Stimulated activated CD4-positive, alpha-beta T cell treated with anti-CD3 and anti-CD28 coated beads, Interleukin-1b, Interleukin-23, amount 100 ng/mL, for 1 hour (primary cell): ENCODE data around the gene RNF166.

Source experiments
- DNase-seq, 2 donors: peaks; one replicate each; pipeline ENCODE4 v3.0.0-alpha.2; 2020; ENCODE audit warnings: low read depth in 2 of 2

Gene RNF166

GRCh38 chr16:88706229-88706964, at the start of gene RNF166, which contains the start of gene CTU2:
Gene RNF166 (minus strand): TSS chr16:88706408. CDS start chr16:88706325, 83 bp downstream.
Gene CTU2 (plus strand): TSS chr16:88706503. CDS start chr16:88706531, 28 bp downstream.
- DNase-seq = peak; percentile 74 to 90

GRCh38 chr16:88754912-88755744, 48.9 kb upstream of the RNF166 start:
- no peak for DNase-seq

GRCh38 chr16:88754109-88754911, 48.1 kb upstream of the RNF166 start:
- DNase-seq = no peak

DNA sequence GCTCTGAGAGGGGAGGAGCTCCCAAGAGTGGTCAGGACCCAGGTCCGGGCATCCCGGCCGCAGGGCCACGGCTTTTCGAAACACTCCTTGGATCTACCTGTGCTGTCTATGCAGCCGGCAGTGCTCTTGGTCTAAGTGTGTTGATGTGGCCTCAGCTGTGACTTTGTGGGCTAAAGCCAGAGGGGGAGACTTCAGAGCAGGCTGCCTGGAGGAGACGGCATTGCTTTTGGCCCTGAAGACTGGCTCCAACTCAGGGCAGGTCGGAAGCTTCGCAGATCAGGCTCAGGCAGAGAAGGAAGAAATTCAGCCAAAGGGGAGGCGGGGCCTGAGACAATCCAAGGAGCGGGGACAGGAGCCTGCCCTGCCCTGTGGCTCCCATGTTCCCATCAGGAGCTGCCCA, 47.4 kb upstream of the RNF166 start:
- DNase-seq = no peak

DNA sequence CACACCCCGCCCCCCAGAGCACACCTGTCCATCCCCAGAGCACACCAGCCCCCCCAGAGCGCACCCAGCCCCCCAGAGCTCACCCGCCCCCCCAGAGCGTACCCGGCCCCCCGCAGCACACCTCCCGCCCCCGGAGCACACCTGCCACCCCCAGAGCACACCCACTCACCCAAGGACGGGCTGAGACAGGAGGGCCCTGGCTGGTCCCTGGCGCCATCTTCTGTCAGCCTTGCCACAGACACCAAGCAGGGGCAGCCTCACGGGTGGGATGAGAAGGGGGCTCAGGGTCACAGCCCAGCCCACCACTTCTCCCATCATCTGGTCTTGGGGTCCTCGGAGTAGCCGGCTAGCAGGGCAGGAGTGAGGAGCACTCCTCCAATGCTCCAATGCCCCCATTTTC, 47.0 kb upstream of the RNF166 start:
- no peak for DNase-seq

DNA sequence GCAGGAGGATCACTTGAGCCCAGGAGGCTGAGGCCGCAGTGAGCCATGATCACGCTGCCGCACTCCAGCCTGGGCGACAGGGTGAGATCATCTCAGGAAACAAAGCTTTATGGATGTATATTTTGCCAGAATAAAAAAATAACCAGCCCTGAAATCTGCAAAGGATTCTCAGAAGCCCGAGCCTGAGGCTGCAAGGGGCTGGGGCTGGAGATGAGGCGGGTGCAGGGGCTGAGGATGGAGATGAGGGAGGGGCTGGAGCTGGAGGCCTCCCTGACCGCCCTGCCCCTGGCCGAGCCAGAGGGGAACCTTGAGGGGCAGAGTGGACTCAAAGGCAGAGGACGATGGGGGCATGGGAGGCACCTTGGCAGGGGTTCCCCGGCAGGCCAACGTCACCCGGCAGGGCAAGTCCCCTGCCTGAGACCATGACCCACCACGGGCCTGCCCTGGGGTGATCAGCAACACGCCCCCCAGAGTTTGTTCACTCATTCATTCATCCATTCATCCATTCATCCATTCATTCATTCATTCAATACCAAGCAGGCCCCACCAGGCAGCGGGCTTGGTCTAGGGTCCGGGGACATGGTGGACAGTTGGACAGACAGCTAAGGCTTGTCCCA, 46.3 kb upstream of the RNF166 start:
- DNase-seq = no peak

- no peak for DNase-seq
Measured at GRCh38 chr16:88750854-88751253, 44.6 kb upstream of the RNF166 start.

GRCh38 chr16:88749358-88749757, 43.1 kb upstream of the RNF166 start:
- DNase-seq = no peak

GRCh38 chr16:88748364-88748763, 42.2 kb upstream of the RNF166 start:
- no peak for DNase-seq

DNA sequence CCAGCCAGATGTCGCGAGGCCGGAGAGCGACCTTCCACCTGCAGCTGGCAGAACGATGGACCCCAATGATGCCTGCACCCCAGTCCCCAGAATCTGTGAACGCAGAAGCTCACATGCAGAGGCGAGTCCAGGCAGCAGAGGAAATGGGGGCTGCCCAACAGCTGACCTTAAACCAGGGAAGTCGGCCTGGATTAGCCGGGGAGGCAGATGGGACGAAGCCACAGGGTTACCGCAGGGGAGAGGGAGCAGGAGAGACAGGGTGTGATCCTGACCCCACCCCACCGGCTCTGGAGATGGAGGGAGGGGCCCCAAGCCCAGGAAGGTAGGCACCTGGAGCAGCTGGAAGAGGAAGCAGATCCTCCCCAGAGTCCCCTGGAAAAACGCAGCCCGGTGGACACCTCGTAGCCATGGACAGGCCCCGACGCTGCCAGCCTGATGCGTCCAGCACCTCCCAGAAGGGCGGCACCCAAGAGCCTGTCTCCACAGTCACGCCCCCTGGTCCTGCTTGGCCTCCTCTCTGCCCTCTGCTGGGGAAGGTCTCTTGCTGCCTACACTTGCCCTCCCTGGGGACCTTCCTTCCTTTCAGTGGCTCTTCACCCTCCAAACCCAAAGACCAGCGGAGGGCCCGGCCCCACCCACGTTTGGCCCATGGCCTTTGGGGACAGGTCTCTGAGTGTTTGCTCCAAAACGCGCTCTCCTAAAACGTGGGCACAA, 41.5 kb upstream of the RNF166 start:
- no peak for DNase-seq

DNA sequence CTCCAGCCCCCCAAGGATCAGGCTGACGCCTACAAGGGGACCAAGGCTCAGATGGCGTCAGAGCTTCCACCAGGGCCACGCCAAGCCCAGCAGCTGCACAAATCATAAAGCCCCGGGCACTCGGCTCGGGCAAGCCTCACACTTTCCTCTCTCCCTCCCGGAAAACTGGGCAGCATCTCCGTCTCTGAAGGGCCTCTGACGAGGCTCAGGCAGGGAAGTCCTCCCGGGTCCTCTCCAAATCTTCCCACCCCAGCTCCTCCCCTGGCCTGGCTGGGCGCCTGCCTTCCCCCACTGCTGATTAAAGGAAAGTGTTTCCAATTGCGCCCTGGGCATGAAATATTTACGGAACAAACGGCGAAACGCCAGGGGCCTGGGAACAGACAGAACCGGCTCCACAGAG, 40.3 kb upstream of the RNF166 start:
- no peak for DNase-seq

DNA sequence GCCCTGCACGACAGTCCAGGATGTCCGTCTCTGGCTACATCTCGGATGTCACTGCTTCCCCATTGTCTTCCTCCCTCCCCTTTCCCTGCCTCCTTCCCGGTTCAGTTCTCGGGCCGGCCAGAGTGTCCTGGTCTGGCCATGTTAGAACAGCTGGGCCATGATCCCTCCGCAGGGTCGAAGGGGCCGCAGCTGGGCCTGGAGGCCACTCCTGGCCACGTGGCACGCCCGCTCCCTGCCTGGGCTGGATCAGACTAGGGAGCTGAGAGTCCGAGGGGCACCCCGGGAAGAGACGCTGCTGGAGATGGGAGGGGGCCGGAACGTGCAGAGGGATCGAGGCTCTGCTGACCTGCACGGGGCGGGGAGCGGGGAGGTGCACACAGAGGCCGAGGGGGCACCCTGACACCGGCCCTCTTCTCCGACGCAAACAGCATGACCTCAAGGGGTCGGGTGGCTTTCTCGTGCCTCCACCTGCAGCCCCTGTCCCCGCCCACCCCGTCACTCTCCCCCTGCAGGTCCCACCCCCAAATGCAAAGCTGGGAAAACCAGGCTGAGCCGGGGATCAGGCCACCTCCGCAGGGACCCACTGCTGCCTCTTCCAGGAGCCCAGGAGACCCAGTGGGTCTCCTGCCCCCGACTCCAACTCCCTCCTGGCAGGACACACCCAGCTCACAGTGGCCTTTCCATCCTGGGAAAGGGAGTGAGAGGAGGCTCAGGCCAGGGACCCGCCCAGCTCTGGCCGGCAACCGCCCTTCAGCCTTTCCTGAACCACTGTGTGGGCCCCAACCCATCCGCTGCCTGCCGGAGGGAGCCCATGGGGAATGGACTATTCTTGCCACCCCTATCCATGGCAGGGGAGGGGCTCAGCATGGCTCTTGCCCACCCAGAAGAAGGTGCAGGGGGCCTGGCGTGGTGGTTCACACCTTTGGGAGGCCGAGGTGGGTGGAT, 38.6 kb upstream of the RNF166 start:
- DNase-seq = no peak

GRCh38 chr16:88743693-88744576, 37.7 kb upstream of the RNF166 start:
- DNase-seq = peak; percentile 54 to 69

DNA sequence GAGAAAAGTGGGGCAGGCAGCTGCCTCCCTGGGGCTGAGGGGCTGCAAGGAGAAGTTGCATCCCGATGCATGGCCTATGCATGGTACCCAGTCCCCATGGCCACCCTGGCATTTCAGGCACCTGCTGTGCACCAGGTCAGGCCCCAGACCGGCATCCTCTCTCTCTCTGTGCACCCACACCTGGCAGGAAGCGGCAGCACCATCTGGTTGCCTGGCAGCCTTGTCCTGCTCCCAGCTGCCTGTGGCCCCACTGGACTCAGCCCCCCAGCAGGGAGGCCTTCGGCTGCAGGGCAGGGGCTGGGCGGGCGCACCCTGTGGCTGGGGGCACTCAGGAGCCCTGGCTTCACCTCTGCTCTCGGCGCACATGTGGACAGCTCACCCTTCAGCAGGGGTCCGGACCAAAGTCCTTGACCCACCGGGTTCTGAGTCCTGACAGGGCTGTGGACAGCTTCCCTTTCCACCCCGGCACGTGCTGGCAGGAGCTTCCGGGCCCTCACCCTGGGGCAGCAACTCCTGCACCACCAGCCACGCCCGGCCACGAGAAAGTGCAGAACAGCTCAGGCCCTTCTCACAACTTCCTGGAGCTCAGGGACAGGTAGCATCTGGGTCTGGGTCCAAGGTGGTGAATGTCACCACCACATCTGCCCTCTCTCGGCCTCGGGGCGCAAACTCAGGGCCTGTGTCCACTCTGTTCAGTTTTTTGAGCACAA, 36.8 kb upstream of the RNF166 start:
- no peak for DNase-seq

DNA sequence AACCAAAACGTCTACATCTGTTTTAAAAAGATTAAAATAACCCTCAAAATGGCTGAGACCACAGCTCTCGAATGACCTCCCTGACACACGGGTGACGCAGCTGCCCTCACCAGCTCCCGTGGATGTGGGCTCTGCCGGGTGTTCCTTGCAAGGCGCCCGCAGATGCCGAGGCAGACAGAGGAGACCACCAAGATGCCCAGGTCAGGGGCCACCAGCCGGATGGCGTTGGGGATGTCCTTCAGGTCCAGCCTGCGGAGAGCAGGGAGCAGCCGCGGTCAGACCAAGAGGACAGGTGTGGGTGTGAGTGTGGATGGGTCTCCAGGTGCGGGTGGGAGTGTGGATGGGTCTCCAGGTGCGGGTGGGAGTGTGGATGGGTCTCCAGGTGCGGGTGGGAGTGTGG, 35.2 kb upstream of the RNF166 start:
- DNase-seq = no peak

DNA sequence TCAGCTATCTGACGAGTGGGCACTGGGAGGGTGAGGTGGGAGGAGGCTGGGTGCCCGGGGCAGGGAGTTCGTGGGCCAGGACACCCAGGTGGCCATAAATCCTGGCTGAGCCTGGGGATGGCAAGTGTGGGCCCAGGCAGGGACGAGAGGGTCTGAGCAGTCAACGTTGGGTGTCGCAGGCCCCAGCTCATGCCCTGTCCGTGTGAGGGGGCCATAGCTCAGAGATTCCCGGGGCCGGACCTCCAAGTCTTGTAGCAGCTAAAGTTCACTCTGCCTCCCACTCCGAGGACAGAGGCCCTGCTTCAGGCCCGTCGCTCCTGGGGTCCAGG, 34.5 kb upstream of the RNF166 start:
- DNase-seq = no peak

DNA sequence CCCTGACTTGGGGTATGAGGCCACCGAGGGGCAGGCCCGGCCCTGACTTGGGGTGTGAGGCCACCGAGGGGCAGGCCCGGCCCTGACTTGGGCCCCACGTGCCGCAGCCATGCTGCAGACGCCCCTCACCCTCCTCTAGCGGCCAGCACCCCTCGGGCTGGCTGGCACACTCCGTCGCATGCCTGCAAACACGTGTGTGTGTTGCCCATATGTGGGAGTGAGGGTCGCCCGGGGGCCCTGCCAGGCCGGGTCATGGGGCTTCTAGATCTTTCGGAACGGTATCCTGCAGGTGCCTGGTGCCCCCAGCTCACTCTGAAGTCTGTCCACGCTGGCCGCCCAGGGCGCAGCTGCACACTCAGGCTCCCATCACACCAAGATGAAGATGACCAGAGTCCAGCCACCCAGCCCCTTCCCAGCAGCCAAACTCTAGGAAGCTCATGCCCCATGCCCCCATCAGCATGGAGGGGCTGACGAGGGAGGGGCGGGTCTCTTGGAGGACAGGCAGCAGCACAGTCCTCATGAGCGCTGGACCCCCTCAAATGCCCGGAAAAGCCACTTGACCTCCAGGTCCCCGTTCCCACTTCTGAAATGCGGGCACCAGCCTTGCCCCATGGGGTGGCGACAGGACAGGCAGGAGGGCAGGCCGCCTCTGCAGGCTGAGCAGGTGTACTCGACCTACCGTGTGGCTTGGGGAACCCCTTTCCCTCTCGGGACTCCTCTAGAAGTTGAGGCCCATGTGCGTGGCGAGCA, 33.9 kb upstream of the RNF166 start:
- DNase-seq = no peak
